ENCODE data around the gene ARPC2. TPM values are rescaled to one million over a fixed set of nuclear protein-coding genes. Genes with fewer than 3 reads are reported as not detected.

ARPC2 gene
- total RNA-seq, 4 donors from 2014 or later: 65.5 to 343 (median 275) TPM

GRCh38 chr2:218300141-218300540, 83.2 kb downstream of the ARPC2 start:
- no peaks in the 10 kb centered on the region for H3K27me3 ChIP-seq
- H3K36me3 ChIP-seq: no peaks in the 10 kb centered on the region
- intact Hi-C loops (cut with DNase I; ENCODE audit: low total_unique reads) (loop anchor here (5.0 kb wide), 1 partner anchor 57 kb away; the partner anchor contains the start of gene CATIP), in situ Hi-C loops (cut with MboI; ENCODE audit: low pct_ligation_motif_present in 1 of 4, low pct_unique_long_range_greater_than_20kb in 1 of 4, low sequenced_read_pairs in 3 of 4) (loop anchor here in 2 of 4 donors (5.0 to 10.0 kb wide), 3 partner anchors 52 to 165 kb away; partner anchors contain the start of gene CATIP (in 1 of the 2))
- TF ChIP-seq, protein P1, sequence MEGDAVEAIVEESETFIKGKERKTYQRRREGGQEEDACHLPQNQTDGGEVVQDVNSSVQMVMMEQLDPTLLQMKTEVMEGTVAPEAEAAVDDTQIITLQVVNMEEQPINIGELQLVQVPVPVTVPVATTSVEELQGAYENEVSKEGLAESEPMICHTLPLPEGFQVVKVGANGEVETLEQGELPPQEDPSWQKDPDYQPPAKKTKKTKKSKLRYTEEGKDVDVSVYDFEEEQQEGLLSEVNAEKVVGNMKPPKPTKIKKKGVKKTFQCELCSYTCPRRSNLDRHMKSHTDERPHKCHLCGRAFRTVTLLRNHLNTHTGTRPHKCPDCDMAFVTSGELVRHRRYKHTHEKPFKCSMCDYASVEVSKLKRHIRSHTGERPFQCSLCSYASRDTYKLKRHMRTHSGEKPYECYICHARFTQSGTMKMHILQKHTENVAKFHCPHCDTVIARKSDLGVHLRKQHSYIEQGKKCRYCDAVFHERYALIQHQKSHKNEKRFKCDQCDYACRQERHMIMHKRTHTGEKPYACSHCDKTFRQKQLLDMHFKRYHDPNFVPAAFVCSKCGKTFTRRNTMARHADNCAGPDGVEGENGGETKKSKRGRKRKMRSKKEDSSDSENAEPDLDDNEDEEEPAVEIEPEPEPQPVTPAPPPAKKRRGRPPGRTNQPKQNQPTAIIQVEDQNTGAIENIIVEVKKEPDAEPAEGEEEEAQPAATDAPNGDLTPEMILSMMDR (IDR thresholded peaks at IDR 0.05): no peak
- TF ChIP-seq POLR2A (IDR thresholded peaks at IDR 0.05) (no peak), EP300 (IDR thresholded peaks at IDR 0.05; ENCODE audit: low read depth) (no peak), POLR2AphosphoS5 (IDR thresholded peaks at IDR 0.05) (no peak)
- no peak overlapping the region for H3K27ac ChIP-seq
- no peak overlapping the region for H3K4me3 ChIP-seq
- peaks cover under 1 to 11% (median 5%) of the 10 kb centered on the region in 4 donors for H3K4me1 ChIP-seq
- whole genome bisulfite sequencing, 2 donors (ENCODE audit: low coverage in 1 of 2): 77 to 80% methylated on average over 4 of the region's 4 CpGs
- DNase-seq: no peak
- no peaks in the 10 kb centered on the region for H3K9me3 ChIP-seq

GRCh38 chr2:218301176-218301819, 84.3 kb downstream of the ARPC2 start:
- no peaks in the 10 kb centered on the region for H3K36me3 ChIP-seq
- no peak for TF ChIP-seq POLR2A (IDR thresholded peaks at IDR 0.05)
- TF ChIP-seq EP300 (IDR thresholded peaks at IDR 0.05; ENCODE audit: low read depth): no peak
- peak in 2 of 3 donors; percentile 31 to 34 for TF ChIP-seq POLR2AphosphoS5 (IDR thresholded peaks at IDR 0.05)
- TF ChIP-seq, protein P1 (IDR thresholded peaks at IDR 0.05): peak; percentile 96 to 98 (median 97)
- DNase-seq: peak; percentile 93
- in situ Hi-C loops (cut with MboI; ENCODE audit: low pct_ligation_motif_present in 1 of 4, low pct_unique_long_range_greater_than_20kb in 1 of 4, low sequenced_read_pairs in 3 of 4) (loop anchor here in 2 of 4 donors (5.0 to 10.0 kb wide), 3 partner anchors 51 to 164 kb away; partner anchors contain the start of gene CATIP (in 1 of the 2)), intact Hi-C loops (cut with DNase I; ENCODE audit: low total_unique reads) (loop anchor here (5.0 kb wide), 1 partner anchor 56 kb away; the partner anchor contains the start of gene CATIP)
- H3K27me3 ChIP-seq: no peaks in the 10 kb centered on the region
- 0 to 7% methylated on average over 1 to 9 of the region's 9 CpGs for WGBS, 2 donors (ENCODE audit: low coverage in 1 of 2)
- H3K9me3 ChIP-seq: no peaks in the 10 kb centered on the region
- peak overlapping the region in 1 of 4 donors; percentile 33 for H3K27ac ChIP-seq
- H3K4me1 ChIP-seq: peaks cover 0 to 7% (median 1%) of the 10 kb centered on the region in 4 donors
- no peak overlapping the region for H3K4me3 ChIP-seq

Other genes starting within 250 kb of the ARPC2 start
- gene TNS1, start 214.2 kb upstream of the ARPC2 start, total RNA-seq: 100 to 1,000 TPM; 101 to 487 (median 231) TPM
- 1 to 10 TPM in 1 of 4 donors, not detected in 3; 1.9 TPM for gene RUFY4, start 147.9 kb upstream of the ARPC2 start, total RNA-seq
- not detected for gene CXCR2, start 91.2 kb upstream of the ARPC2 start, total RNA-seq
- under 1 TPM in 1 of 4 donors, not detected in 3; 0.14 TPM for gene CXCR1, start 50.2 kb upstream of the ARPC2 start, total RNA-seq
- 1 to 10 TPM in 2 of 4 donors, not detected in 2; 2.5 to 3.0 TPM for gene GPBAR1, start 43.8 kb downstream of the ARPC2 start, total RNA-seq
- 100 to 1,000 TPM in 3 of 4 donors, 10 to 100 TPM in 1; 96.9 to 466 (median 174) TPM for gene AAMP, start 52.9 kb downstream of the ARPC2 start, total RNA-seq
- gene PNKD, start 53.3 kb downstream of the ARPC2 start, total RNA-seq: 100 to 1,000 TPM in 2 of 4 donors, 10 to 100 TPM in 2; 14.3 to 111 (median 100) TPM
- 100 to 1,000 TPM in 3 of 4 donors, 10 to 100 TPM in 1; 80.0 to 356 (median 200) TPM for gene TMBIM1, start 75.3 kb downstream of the ARPC2 start, total RNA-seq
- gene CATIP, start 139.7 kb downstream of the ARPC2 start, total RNA-seq: not detected
- 1 to 10 TPM; 2.6 to 8.4 (median 6.3) TPM for gene SLC11A1, start 165.1 kb downstream of the ARPC2 start, total RNA-seq
- 100 to 1,000 TPM; 132 to 197 (median 173) TPM for gene CTDSP1, start 182.7 kb downstream of the ARPC2 start, total RNA-seq
- 100 to 1,000 TPM; 177 to 541 (median 285) TPM for gene VIL1, start 201.9 kb downstream of the ARPC2 start, total RNA-seq

Measured in transverse colon (tissue), 4 donors.